NCI-H69 (cell line): Measurements from ENCODE around the gene PPY.
"Not testable (repeated sequence)": the region's sequence is repeated elsewhere in the genome, so short reads cannot be mapped to it uniquely, and the experiment has no call there.

Source experiments
- DNase-seq: peaks from one replicate; lab custom pipeline; 2025; lab: John Stamatoyannopoulos, UW

Gene PPY

GRCh38 chr17:43905985-43906852, 36.1 kb downstream of the PPY start:
- peak; percentile 78 for DNase-seq

GRCh38 chr17:43905400-43905984, 36.8 kb downstream of the PPY start:
- DNase-seq, result peak; percentile 53

- DNase-seq, result no peak
Observed at GRCh38 chr17:43901861-43902589, 40.3 kb downstream of the PPY start.

- DNase-seq, result peak; percentile 43
Observed at GRCh38 chr17:43900858-43901754, 41.2 kb downstream of the PPY start.

- DNase-seq, result peak; percentile 90
Observed at GRCh38 chr17:43900183-43900857, 42.0 kb downstream of the PPY start.

GRCh38 chr17:43898446-43898845, 43.8 kb downstream of the PPY start:
- peak; percentile 37 for DNase-seq

GRCh38 chr17:43897831-43898230, 44.4 kb downstream of the PPY start:
- no peak for DNase-seq

- DNase-seq, result not testable (repeated sequence)
Observed at GRCh38 chr17:43894494-43894893, 47.8 kb downstream of the PPY start.

GRCh38 chr17:43892647-43892952, 49.7 kb downstream of the PPY start:
- no peak for DNase-seq

- DNase-seq, result no peak
Observed at GRCh38 chr17:43891851-43892646, 50.2 kb downstream of the PPY start.
